Activated CD4-positive, alpha-beta T cell treated with anti-CD3 and anti-CD28 coated beads for 48 hours (primary cell): ENCODE data around the gene PTRH1.
A peak's percentile ranks its signal among the peaks of the same experiment; 100 is the strongest.
"Not testable (repeated sequence)": the region's sequence is repeated elsewhere in the genome, so short reads cannot be mapped to it uniquely, and the experiment has no call there.

ENCODE experiments used
- DNase-seq: peaks from one replicate; pipeline ENCODE4 v3.0.0-alpha.2; 2020

Gene PTRH1, protein sequence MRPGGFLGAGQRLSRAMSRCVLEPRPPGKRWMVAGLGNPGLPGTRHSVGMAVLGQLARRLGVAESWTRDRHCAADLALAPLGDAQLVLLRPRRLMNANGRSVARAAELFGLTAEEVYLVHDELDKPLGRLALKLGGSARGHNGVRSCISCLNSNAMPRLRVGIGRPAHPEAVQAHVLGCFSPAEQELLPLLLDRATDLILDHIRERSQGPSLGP

DNA sequence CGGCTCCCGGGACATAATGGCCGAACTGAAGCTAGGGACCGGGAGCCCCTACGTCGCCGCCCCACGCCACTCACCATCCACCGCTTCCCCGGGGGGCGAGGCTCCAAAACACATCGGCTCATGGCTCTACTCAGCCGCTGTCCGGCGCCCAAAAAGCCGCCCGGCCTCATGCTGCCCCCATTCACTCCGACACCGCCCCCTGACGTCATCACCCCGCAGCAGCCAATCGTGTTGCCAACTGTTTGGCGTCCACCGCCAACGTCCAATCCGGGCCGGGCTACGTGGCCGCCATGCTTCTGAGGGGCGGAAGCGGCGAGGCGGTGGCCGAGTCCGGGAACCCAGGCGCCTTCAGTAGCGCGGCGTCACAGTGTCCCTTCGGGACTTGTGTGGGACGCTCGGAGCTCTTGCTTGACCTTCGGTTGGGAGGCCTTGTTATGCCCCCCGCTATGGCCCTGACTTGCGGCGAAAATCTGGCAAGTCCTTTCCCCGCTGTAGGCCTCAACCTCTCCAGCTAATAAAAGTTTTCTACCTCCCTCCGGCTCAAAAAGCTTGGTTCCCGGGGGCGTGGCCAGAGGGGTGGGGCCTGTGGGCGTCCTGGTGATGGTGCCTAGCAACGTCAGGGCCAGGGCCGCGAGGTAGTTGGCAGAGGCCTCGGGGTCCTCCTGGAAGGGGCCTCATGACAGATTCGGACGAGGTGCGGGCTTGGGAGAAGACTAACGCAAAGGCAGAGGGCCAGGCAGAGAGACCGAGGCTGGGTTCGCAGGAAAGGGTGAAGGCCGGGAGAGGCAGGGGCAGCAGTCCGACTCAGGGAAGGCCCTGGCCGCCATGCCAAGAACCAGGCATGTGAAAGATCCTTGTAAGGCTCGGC, at the start of gene PTRH1, which contains the start of gene TTC16:
Gene PTRH1 (minus strand): TSS at position 194 of the 868 bp plus-strand sequence. CDS start 24 bp downstream, at position 170.
Gene TTC16 (plus strand): TSS at position 610 of the 868 bp plus-strand sequence. CDS start 67 bp downstream, at position 677.
- peak; percentile 98 for DNase-seq

DNA sequence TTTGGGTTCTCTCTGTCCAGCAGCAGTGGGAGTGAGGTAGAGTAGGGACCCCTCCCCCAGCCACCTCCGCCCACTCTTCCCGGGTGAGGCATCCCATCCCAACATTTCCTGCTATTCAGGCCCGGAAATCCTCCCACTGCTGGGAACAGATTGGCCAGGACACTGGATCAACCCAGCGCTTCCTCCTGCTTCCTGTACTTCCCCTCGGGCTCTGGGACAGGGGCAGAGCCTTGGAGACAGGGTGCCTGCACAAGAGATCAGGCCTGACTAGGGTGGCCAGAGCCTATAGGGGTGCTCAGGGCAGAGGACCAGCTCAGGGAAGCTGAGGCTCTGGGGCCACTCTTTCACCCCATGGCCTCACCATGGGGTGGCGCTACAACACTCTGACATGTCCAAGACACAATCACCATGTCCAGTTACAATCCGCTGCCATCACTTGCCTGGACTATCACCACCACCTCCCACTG, 48.5 kb upstream of the PTRH1 start:
- DNase-seq: peak; percentile 52

DNA sequence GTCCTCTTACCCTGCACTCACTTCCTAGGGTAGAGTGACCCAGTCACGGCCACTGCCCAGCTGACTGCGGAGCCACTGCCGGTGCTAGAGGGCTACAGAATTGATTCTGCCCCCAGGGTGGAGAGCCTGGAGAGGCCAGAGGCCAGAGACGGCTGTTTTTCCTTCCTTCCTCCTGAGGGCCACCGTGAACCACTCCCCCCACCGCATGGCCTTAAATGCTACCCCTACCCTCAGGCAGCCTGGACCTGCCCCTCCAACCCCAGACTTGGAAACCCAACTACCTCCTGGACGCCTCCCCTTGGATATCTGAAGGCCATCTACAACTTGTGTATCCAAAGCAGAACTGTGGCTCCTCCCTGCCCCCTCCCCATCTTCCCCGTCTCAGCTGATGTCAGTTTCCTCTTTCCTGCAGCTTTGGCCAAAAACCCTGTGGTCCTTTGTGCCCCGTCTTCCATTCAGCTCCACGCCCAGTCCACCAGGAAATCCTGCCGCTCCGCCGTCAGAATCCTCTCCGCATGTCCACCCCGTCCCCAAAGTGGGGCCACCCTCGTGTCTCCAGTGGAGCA, 46.7 kb upstream of the PTRH1 start:
- DNase-seq: no peak

DNA sequence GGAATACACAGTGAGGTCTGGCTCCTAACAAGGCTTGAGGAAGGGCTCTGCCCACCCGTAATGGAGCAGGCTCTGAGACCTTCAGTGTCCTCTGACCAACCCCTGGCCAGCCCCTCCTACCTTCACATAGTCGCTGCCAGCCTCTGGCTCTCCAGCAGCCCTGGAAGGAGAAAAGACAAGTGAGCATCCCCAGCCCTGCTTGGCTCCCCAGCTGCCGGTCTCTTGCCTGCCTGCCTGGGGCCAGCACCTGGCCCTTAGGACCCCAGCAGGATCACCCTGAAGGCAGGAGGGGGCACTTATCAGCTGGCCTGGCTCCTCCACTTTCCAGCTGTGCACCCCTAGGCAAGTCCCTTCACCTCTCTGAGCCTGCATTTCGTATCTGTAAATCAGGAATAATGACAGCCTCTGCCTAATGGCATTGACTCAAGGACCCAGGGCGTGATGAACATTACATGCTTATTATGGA, 46.1 kb upstream of the PTRH1 start:
- DNase-seq: no peak

DNA sequence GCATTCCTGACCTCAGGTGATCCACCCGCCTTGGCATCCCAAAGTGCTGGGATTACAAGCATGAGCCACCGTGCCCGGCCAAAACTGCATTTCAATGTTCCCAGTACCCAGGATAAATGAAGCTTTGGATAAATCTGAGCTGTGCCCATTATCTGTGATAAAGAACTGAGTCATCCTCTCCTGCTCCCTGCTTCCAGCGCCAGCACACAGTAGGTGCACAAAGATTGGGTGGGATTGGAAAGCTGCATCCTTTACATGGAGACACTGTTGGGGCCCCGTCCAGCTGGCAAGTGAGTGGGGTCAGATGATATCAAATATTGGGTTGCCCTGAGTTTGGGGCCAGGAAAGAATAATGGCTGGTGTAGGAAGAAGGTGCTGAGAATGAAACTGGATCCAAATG, 45.6 kb upstream of the PTRH1 start:
- DNase-seq: no peak

DNA sequence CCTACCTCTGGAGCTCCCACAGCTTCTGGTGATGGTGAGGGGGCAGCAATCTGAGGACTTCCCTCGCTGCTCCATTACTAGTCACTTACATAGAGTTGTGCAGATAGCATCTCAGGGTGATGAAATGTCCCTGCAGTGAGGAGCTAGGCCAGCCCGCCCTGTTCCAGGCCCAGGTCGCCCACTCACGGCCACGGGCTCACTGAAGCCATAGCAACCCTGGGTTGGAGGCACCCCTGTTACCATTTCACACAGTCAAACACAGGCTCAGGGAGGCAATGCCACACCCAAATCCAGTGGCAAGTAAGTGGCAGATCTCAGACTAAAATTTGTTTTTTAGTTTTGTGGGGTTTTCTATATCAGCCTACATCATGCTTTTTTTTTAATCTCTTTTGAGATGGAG, 43.4 kb upstream of the PTRH1 start:
- no peak for DNase-seq

DNA sequence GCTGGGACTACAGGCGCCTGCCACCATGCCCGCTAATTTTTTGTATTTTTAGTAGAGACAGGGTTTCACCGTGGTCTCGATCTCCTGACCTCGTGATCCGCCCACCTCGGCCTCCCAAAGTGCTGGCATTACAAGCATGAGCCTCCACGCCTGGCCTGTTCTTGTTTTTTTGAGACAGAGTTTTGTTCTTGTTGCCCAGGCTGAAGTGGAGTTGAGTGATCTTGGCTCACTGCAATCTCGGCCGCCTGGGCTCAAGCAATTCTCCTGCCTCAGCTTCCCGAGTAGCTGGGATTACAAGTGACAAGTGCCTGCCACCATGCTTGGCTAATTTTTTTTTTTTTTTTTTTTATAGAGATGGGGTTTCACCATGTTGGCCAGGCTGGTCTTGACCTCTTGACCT, 41.3 kb upstream of the PTRH1 start:
- not testable (repeated sequence) for DNase-seq

DNA sequence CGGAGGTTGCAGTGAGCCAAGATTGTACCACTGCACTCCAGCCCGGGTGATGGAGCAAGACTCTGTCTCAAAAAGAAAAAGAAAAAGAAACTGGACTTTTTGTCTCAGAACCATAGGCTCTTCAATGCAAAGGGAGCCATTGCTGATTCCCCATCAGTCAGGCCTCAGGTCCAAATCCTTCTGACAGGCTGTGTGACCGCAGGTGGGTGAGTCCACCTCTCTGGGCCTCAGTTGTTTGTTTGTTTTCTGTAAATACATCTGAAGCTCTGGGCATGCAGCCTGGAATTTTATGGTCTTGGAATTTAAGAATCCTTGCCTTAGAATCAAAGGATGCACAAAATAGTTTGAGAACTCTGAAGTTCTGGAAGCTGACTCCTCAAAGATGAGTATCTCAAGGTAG, 40.8 kb upstream of the PTRH1 start:
- no peak for DNase-seq

DNA sequence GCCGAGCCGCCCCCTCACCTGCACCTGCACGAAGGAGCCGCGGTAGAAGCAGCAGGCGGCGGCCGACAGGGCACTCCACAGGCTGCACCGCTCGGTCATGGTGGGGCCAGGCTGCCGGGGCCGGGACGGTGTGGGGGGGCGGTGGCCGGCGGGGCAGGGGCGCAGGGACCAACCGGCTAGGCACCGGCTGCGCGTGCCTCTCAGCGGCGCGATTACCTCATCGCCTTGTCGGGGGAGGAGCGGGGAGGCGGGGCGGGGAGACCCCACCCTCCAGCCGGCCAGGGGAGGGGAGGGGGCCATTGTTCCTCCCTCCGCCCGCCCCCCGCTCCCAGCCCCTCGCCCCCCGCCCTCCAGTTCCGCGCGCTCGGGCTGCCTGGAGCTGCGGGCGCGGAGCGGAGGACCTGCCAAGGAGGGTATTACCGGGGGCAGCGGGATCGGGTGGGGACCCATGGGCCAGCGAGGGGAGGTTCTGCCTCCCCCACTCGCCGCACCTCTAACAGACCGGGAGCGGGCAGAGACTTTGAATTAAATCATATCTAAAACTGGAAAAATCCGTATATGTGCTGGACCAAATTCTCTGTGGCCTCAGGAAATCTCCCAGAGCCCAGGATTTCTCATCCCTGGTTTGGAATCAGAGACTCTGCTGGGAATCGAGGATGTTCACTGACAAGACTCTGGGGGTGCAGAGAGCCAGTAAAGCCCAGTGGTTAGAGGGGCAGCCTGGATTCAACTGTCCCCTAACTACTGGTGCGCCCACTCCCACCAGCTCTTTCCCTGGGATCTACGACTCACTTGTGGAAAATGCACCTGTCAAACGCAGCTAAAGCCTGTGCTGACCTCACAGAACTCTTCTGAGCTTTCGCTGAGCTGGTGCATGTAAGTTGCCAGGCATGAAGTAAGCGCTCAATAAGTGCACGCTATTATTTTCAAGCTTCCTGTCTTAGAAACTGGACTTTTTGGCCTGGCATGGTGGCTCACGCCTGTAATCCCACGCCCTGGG, 39.9 kb upstream of the PTRH1 start:
- DNase-seq: no peak

DNA sequence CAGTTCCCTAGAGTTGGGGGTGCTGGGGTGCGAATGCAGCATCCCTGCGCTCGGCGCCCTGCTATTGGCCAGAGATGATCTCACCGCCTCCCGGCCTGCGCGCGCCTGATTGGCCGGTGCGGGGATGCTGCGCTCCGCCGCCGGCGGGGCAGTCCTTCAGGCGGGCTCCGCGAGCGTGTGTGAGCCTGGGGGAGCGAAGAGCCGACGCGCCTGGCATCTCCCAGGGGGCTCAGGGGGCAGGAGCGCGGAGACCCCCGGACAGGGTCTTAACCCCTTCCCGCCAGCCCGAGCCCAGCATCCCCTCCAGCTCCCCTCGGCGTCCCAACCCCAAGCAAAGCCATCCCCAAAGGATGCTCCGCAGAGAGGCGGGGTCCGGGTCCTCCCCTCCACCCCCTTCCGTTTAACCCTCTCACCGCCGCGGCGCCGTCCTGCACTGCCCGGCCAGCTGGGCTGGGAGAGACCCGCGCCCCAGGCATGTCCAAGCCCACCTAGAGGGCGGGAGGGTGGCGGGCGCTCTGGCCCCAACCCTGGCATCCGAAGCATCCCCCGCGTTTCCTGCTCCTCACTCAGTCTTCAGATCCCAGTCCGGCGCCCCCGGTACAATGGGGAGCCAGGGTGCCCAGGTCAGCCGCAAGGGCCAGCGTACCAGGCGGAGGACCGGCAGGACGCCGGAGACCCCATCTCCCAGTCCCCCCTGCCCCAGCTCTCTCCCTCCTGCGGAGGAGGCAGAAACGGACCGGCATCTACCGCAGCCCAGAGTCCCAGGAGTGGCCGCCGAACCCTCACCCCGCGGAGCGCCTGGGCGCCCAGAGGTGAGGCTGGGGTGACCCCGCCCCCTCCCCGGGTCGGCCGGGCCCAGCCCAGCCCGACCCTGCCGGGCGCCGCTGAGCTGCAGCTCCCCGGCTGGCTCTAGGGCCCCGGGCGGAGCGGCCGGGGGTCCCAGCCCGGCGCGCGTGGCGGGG, 38.9 kb upstream of the PTRH1 start:
- DNase-seq: no peak

DNA sequence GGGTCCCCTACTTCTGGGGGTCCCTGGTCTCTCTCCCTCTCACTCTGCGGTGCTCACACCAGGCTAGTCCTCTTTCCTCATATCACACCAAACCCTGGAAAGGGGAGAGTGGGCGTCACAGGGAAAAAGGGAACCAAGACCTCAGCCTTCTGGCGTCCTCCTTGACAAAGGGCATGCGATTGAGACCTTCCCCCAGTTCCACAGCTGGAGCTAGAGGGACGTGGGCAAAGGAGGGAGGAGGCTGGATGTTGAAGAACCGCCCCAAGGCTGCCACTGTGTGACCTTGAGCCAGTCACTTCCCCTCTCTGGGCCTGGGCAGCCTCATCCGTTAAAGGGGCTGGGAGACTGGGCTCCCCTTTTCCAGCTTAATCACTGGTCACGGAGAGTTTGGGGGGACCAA, 38.2 kb upstream of the PTRH1 start:
- no peak for DNase-seq

DNA sequence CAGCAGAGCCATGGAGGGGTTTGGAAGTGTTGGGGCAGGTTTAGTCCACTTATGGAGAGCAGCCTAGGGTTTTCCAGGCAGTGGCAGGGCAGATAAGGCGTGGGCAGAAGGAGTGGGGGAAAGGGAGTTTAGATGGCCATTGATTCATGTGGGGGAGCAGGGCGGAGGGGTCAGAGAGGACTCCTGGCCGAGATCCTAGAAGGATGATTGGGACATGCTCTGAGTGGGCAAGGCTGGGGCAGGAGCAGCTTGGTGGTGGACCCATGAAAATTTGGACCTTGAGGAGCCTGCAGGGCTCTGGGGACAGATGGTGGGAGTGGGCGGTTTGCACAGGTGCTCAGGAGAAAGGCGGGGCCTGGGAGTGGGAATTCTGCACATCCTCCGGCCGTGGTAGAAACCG, 37.7 kb upstream of the PTRH1 start:
- DNase-seq: no peak

DNA sequence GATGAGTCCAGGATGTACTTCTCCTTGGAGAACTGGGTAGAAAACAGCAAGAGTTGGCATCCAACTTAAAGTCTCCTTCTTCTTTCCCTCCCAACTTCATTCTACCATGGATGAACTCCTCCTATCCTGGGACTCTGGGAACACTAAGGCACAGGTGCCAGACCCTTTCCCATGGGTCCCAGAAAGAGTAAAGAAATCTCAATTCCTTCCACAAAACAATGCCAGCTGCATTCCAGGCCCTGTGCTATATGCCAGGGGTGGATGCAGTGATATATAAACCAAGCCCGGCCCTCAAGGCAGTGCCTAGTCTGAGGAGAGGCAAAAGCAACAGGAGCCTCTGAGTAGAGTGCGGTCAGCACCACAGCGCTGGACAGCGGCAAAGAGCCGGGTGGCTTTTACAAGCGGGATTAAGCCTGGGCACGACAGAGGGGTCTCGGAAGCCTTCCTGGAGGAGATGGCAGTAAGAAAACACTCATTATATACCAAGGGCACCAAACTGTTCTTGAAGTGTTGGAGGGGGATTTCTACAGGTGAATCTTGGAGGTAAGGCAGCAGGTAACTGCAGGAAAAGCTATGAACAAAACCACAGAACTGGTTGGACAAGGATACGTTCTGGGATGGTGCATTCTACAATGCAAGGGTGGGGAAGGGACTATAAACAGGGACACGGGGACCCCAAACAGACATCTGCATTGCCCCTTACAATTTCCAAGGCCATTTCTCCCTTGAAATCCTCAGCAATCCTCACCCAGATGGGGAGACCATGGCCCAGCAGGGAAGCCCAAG, 36.0 kb upstream of the PTRH1 start:
- no peak for DNase-seq

DNA sequence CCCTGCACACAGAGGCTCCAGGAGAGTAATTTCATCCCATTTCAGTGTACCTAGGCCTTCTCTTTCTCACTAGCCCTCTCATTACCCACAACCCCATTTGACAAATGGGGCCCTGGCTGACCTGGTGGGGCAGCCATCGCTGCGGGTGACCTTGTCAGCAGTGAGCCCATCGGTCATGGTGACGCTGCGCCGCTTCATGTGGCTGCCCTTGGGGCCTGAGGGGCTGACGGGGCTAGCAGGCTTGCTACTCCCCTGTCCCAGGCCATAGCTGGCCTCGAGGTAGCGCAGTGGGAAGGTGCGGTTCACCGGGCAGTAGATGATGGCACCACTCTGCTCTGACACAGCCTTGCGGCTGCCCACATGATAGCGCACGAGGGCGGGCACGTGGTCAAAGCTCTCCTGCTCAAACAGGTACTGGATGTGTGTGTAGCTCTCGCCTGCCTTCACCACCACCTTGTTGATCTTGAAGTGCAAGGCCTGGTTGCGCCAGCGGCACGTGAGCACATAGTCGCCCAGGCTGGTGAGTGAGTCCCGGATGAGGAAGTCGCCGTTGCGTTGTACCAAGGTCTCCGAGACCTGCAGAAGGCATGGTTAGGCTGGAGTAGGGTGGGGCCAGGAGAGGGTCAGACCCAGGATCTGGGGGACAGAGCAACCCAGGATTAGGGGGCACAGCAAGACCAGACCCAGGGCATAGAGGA, 33.8 kb upstream of the PTRH1 start:
- no peak for DNase-seq

DNA sequence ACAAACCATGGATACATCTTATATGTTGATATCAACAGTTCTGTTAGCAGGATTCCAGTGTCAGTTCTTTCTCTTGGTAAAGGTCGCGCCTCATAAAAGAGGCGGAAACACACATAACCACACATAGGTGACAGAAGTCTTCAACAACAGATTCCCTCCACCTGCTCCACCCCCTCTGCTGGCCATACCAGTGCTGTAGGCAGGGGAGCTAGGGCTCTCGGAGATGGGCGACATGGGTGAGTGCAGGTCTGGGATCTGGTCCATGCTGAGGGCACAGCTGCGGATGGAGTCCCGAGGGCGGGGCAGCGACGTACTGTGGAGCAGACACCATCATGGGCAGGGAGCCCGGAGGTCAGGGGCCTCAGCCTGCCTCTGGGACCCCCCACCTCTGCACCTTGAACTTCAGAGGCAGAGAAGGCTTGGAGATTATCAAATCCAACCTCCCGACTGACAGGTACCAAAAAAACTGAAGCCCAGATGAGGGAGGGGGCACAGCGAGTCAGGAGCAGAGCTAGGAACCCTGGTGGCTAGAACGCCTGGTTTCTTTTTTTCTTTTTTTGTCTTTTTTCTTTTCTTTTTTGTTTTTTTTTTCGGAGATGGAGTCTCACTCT, 31.6 kb upstream of the PTRH1 start:
- no peak for DNase-seq

DNA sequence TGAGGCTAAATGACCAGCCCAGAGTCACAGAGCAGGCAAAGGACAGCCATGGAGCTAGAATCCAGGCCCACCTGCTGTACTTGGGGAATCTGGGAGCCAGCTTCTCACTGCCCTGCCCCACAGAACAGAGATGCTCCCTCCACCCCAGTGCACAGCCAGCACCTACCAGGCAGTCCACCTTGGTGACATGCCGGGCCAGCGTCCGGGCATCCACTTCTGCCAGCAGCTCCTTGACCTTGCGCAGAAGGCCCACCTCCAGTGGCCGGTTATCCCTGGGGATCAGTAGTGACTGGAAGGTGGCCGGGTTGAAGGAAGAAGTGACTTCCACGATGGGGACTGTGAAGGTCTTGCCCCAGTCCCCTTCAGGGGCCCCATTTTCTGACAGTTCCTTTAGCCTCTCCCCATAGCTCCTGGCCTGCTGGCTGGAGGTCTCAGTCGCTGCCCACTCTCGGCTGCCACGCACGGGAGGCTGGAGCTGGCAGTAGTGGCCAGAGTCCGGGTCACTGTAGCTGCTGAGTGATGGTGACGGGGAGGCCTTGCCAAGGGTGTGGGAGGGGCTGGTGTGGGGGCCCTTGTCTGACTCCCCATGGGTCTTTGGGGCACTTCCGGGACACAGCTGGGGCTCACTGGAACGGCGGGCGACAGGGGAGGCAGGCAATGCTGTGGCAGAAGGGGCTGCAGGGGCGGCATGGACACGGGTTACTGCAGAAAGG, 29.1 kb upstream of the PTRH1 start:
- DNase-seq: no peak

DNA sequence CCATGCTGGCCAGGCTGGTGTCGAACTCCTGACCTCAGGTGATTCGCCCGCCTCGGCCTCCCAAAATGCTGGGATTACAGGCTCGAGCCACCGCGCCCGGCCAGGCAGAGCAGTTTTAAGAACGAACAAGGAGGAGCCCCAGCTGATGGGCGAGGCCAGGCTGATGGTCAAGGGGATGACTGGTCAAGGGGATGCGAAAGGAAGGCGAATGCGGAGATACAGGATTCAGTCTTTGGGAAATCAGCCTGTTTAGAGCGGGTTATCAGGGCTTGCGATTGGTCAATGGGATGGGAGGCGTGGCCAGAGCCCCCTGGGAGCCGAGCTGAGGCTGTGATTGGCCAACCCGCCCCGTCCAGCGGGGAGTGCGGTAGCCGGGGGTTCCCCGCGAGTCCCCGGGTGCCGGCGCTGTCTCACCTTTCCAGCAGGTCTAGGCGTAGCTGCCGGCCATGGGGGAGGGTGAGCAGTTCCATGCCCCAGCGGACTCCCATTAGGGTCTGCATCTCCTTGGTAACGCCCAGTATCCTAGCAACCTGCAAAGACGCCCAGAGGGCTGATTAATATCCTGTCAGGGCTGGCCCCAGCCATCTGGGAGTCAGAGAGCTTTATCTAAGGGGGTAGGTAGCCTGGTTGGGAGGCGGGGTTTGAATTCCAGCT, 27.1 kb upstream of the PTRH1 start:
- no peak for DNase-seq

DNA sequence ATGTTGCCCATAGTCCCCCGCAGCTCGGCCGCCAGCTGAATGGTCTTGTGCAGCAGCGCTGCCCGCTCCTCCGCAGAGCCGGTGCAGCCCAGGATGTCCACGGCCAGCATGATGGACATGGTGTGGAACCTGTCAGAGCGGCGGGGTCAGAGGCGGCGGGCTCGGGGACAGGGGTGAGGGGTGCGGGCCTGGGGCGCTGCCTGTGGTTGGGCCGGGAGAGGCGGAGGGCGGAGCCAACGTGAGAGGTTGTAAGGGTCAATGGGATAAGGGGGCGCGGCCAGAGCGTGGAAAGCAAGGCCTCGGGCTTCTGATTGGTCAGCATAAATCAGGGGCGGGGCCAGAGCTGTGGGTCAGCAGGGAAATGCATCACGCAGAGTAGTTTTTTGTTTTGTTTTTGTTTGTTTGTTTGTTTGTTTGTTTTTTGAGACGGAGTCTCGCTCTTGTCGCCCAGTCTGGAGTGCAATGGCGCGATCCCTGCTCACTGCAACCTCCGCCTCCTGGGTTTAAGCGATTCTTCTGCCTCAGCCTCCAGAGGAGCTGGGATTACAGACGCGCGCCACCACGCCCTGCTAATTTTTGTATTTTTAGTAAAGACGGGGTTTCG, 26.5 kb upstream of the PTRH1 start:
- DNase-seq: no peak
